Fibroblast of lung (primary cell): Measurements from ENCODE around the gene RASSF5.

Source experiments
- CTCF ChIP-seq, 2 donors: IDR thresholded peaks in 1 of 2; conservative IDR thresholded peaks in 1 of 2; 1 replicate in 1 of 2; 2 replicates in 1 of 2; pipeline ENCODE4 v1.5.1; 2011 to 2012; ENCODE audit warnings: low read length in 2 of 2, control low read depth in 1 of 2, inconsistent platforms in 1 of 2, low read depth in 1 of 2, mild to moderate bottlenecking in 1 of 2
- EZH2 ChIP-seq: IDR thresholded peaks from 2 replicates; pipeline ENCODE4 v1.5.1; 2012; ENCODE audit warnings: low read length, control low read depth, mild to moderate bottlenecking; ENCODE audit errors: missing control alignments

DNA sequence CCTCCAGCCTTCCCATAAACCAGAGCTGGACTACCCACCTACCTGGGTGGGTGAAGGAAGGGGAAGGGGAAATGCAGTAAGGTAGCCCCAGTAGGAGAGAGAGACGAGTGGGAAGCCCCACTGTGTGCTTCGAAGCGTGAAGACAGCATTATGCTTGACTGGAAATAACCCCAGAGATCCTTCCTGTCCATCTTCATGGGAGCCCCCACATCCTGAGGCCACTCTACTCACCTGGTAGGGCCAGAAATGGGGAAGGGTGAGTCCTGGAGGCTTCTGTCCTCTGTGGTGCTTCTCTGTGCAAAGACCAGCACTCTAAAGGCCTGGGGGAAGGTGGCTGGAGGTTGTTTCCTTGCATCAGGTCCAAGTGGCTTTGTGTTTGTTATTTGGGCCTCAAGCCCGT, 10.0 kb upstream of the RASSF5 start:
- TF ChIP-seq CTCF (conservative IDR thresholded peaks at IDR 0.05 in 1 of 2, IDR thresholded peaks at IDR 0.05 in 1 of 2; ENCODE audit: low read depth in 1 of 2, low read length in 2 of 2) = no peak
- TF ChIP-seq EZH2 = no peak
